CD4-positive, alpha-beta T cell (primary cell): ENCODE measurements around the gene PPM1L. TPM values are rescaled to one million over a fixed set of nuclear protein-coding genes. Genes with fewer than 3 reads are reported as not detected.

Source experiments
- ATAC-seq: fragments of 200-7000 bp; cut with Tn5 transposase; one replicate; pipeline ENCODE4 v1.10.0; 2022; ENCODE audit warnings: mild to moderate bottlenecking; ENCODE audit not compliant: poor library complexity
- CTCF ChIA-PET: fragments of 350-600 bp; sonication (Branson Sonifier 250); formaldehyde crosslinking; loops from one replicate; lab custom pipeline; 2021; ENCODE audit warnings: antibody characterized with exemption, inconsistent platforms; lab: Charles Lee
- POLR2A ChIA-PET: fragments of 350-600 bp; sonication (Branson Sonifier 250); formaldehyde crosslinking; loops from one replicate; lab custom pipeline; 2021; ENCODE audit warnings: antibody characterized with exemption, inconsistent platforms; lab: Charles Lee
- DNase-seq, 14 experiments: peaks; one replicate each; pipeline ENCODE4 v3.0.0-alpha.2; 2013 to 2020; ENCODE audit warnings: mixed read lengths in 2 of 14
- H3K27ac ChIP-seq, 2 donors: one replicate each; pipeline versions ENCODE4 v1.5.1 to v1.7.0; 2013; ENCODE audit warnings: low read length in 2 of 2, low read depth in 1 of 2, mild to moderate bottlenecking in 1 of 2
- H3K27me3 ChIP-seq, 2 experiments: 1 replicate in 1 of 2; 2 replicates in 1 of 2; pipeline versions ENCODE4 v1.6.1 to v1.7.0; 2013; ENCODE audit warnings: low read length in 2 of 2, control low read depth in 1 of 2, mild to moderate bottlenecking in 1 of 2, moderate library complexity in 1 of 2; ENCODE audit not compliant: insufficient read depth in 2 of 2, control insufficient read depth in 1 of 2
- H3K36me3 ChIP-seq: one replicate; pipeline ENCODE4 v1.6.1; 2013; ENCODE audit warnings: low read length, control low read depth; ENCODE audit not compliant: insufficient read depth
- H3K4me1 ChIP-seq: one replicate; pipeline ENCODE4 v1.6.1; 2013; ENCODE audit warnings: low read length, control low read depth; ENCODE audit not compliant: insufficient read depth
- H3K4me3 ChIP-seq: one replicate; pipeline ENCODE4 v1.5.1; 2013; ENCODE audit warnings: mild to moderate bottlenecking, low read length, moderate library complexity
- H3K9me3 ChIP-seq, 2 experiments: 1 replicate in 1 of 2; 2 replicates in 1 of 2; pipeline versions ENCODE4 v1.6.1 to v1.7.0; 2013; ENCODE audit warnings: low read length in 2 of 2, mild to moderate bottlenecking in 2 of 2, control low read depth in 1 of 2, moderate library complexity in 1 of 2; ENCODE audit not compliant: control insufficient read depth in 1 of 2, insufficient read depth in 1 of 2
- H3K27ac Mint-ChIP-seq: one replicate; pipeline ENCODE4 v1.8.0; 2020; ENCODE audit warnings: mixed read lengths
- H3K27me3 Mint-ChIP-seq: one replicate; pipeline ENCODE4 v1.8.0; 2021; ENCODE audit warnings: mixed read lengths
- H3K36me3 Mint-ChIP-seq: one replicate; pipeline ENCODE4 v1.8.0; 2021; ENCODE audit warnings: low read depth, mixed read lengths
- H3K4me1 Mint-ChIP-seq: one replicate; pipeline ENCODE4 v1.8.0; 2021; ENCODE audit warnings: low read depth, mixed read lengths
- H3K4me3 Mint-ChIP-seq: one replicate; pipeline ENCODE4 v1.8.0; 2020; ENCODE audit warnings: mild to moderate bottlenecking, mixed read lengths
- H3K9me3 Mint-ChIP-seq: one replicate; pipeline ENCODE4 v1.8.0; 2020; ENCODE audit warnings: mixed read lengths
- CTCF ChIP-seq: fragments of 200-600 bp; IDR thresholded peaks from one replicate; pipeline ENCODE4 v1.8.0; 2022; ENCODE audit warnings: antibody characterized with exemption, mild to moderate bottlenecking
- intact Hi-C, 2 experiments: fragments of 100-400 bp; cut with DNase I in 1 of 2; cut with micrococcal nuclease in 1 of 2; formaldehyde crosslinking; loops; one replicate each; pipeline versions ENCODE4 v1.15.1 to v1.9.0; 2023 to 2025; cut with DNase I, micrococcal nuclease
- total RNA-seq, 174 experiments: library from RNA in 2 of 174; stranded (reverse) in 2 of 174; gene quantifications; one replicate each; pipeline ENCODE4 v1.2.3 and lab custom pipeline; 2021 to 2026

Gene PPM1L
- total RNA-seq, 2 experiments from 2014 or later, result 3.0 to 3.4 TPM

DNA sequence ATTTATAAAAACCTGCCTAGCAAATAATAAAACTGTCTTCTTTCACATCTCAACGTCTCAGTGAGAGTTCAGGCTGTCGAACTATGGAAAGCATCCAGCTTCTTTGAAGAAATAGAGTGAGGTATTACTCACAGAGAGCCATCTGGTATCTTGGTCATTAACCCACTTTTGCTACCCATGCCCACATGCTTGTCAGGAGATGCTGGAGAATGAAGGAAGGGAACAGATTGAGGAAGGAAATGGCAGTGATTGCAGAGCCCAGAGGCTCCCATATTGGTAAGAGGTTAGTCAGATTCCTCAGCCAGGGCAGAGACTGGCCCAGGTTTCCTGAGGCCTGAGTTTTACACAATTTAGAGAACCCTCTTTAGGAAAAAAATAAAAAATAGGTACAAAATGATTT, 230.0 kb downstream of the PPM1L start:
- no peak for TF ChIP-seq CTCF
- Mint-ChIP-seq H3K9me3 (no peaks in the 10 kb centered on the region), H3K36me3 (no peaks in the 10 kb centered on the region), H3K4me1 (no peaks in the 10 kb centered on the region), H3K27me3 (no peaks in the 10 kb centered on the region), H3K4me3 (no peak overlapping the region), H3K27ac (no peak overlapping the region)
- H3K4me3 ChIP-seq, result no peak overlapping the region
- CTCF ChIA-PET, result interaction anchor here (0.6 kb wide), 1 partner anchor 28 kb away, joined by 3 read pairs; no protein-coding TSS in a partner anchor
- H3K27me3 ChIP-seq, result no peaks in the 10 kb centered on the region
- DNase-seq, result peak in 1 of 14 experiments; percentile 26
- POLR2A ChIA-PET, result no interaction called here
- no peak for ATAC-seq
- intact Hi-C loops, result no loop called here
- no peaks in the 10 kb centered on the region for H3K36me3 ChIP-seq
- H3K4me1 ChIP-seq, result no peaks in the 10 kb centered on the region
- no peaks in the 10 kb centered on the region for H3K9me3 ChIP-seq
- no peak overlapping the region for H3K27ac ChIP-seq

- Mint-ChIP-seq H3K9me3 (no peaks in the 10 kb centered on the region), H3K27ac (no peak overlapping the region), H3K36me3 (no peaks in the 10 kb centered on the region), H3K4me3 (no peak overlapping the region), H3K27me3 (no peaks in the 10 kb centered on the region), H3K4me1 (no peaks in the 10 kb centered on the region)
- ChIA-PET CTCF (interaction anchor here (0.6 kb wide), 1 partner anchor 468 kb away, joined by 3 read pairs; no protein-coding TSS in a partner anchor), POLR2A (no interaction called here)
- H3K4me1 ChIP-seq, result no peaks in the 10 kb centered on the region
- ATAC-seq (no peak), DNase-seq (no peak)
- TF ChIP-seq CTCF, result no peak
- intact Hi-C loops, result no loop called here
- no peaks in the 10 kb centered on the region for H3K9me3 ChIP-seq
- no peak overlapping the region for H3K4me3 ChIP-seq
- H3K36me3 ChIP-seq, result no peaks in the 10 kb centered on the region
- H3K27me3 ChIP-seq, result no peaks in the 10 kb centered on the region
- H3K27ac ChIP-seq, result no peak overlapping the region
Measured at GRCh38 chr3:160987982-160988964, 232.2 kb downstream of the PPM1L start.

GRCh38 chr3:160990446-160990845, 234.4 kb downstream of the PPM1L start:
- TF ChIP-seq CTCF, result no peak
- no peaks in the 10 kb centered on the region for H3K4me1 ChIP-seq
- H3K27me3 ChIP-seq, result no peaks in the 10 kb centered on the region
- no peak for DNase-seq
- ATAC-seq, result no peak
- Mint-ChIP-seq H3K4me3 (no peak overlapping the region), H3K27ac (no peak overlapping the region), H3K36me3 (no peaks in the 10 kb centered on the region), H3K4me1 (no peaks in the 10 kb centered on the region), H3K27me3 (no peaks in the 10 kb centered on the region), H3K9me3 (no peaks in the 10 kb centered on the region)
- intact Hi-C loops, result no loop called here
- ChIA-PET CTCF (interaction anchor here (1.0 kb wide), 1 partner anchor 66 kb away, joined by 4 read pairs; no protein-coding TSS in a partner anchor), POLR2A (no interaction called here)
- H3K27ac ChIP-seq, result no peak overlapping the region
- no peaks in the 10 kb centered on the region for H3K9me3 ChIP-seq
- no peak overlapping the region for H3K4me3 ChIP-seq
- H3K36me3 ChIP-seq, result no peaks in the 10 kb centered on the region
